Osteoblast (primary cell): Measurements from ENCODE around the gene CST9. TPM values are rescaled to one million over a fixed set of nuclear protein-coding genes. Genes with fewer than 3 reads are reported as not detected.
"Not testable (repeated sequence)": the region's sequence is repeated elsewhere in the genome, so short reads cannot be mapped to it uniquely, and the experiment has no call there.

Experiments used
- DNase-seq: peaks from one replicate; pipeline ENCODE4 v3.0.0; 2011; ENCODE audit warnings: low spot score, mixed read lengths; ENCODE audit not compliant: insufficient read length; ENCODE audit errors: missing footprints
- H2AFZ ChIP-seq: 2 replicates; pipeline ENCODE4 v1.6.0; 2011; ENCODE audit warnings: mild to moderate bottlenecking, low read length
- H3K27ac ChIP-seq: 2 replicates; pipeline ENCODE4 v1.5.1; 2011; ENCODE audit warnings: mild to moderate bottlenecking, low read depth, low read length, moderate library complexity
- H3K27me3 ChIP-seq: 2 replicates; pipeline ENCODE4 v1.6.0; 2012; ENCODE audit warnings: mild to moderate bottlenecking, control low read depth, inconsistent platforms, low read length, moderate library complexity; ENCODE audit not compliant: insufficient read depth
- H3K36me3 ChIP-seq: 2 replicates; pipeline ENCODE4 v1.5.1; 2011; ENCODE audit warnings: mild to moderate bottlenecking, low read length, control low read depth, moderate library complexity; ENCODE audit not compliant: insufficient read depth
- H3K4me1 ChIP-seq: 2 replicates; pipeline ENCODE4 v1.5.1; 2011; ENCODE audit warnings: mild to moderate bottlenecking, low read length, control low read depth, moderate library complexity; ENCODE audit not compliant: insufficient read depth
- H3K4me2 ChIP-seq: 2 replicates; pipeline ENCODE4 v1.6.0; 2011; ENCODE audit warnings: mild to moderate bottlenecking, low read length; ENCODE audit not compliant: insufficient read depth
- H3K4me3 ChIP-seq: fragments of 200-600 bp; sonication (generic); 3 replicates; pipeline ENCODE4 v1.5.1; 2012; ENCODE audit warnings: mild to moderate bottlenecking, low read length, inconsistent platforms; ENCODE audit not compliant: insufficient read depth
- H3K79me2 ChIP-seq: 2 replicates; pipeline ENCODE4 v1.6.0; 2012; ENCODE audit warnings: mild to moderate bottlenecking, low read length, control low read depth, inconsistent platforms; ENCODE audit not compliant: insufficient read depth
- H3K9me3 ChIP-seq: 2 replicates; pipeline ENCODE4 v1.5.1; 2011; ENCODE audit warnings: low read depth, low read length, control low read depth
- H4K20me1 ChIP-seq: 2 replicates; pipeline ENCODE4 v1.6.0; 2012; ENCODE audit warnings: mild to moderate bottlenecking, low read length, control low read depth; ENCODE audit not compliant: insufficient read depth
- total RNA-seq: library from RNA; depleted of rRNA; stranded (reverse); fragments of >200 nt; gene quantifications from 2 replicates; pipeline ENCODE4 v1.2.3, GENCODE V29; 2012
- TF ChIP-seq, protein P1 (sequence below): IDR thresholded peaks from 2 replicates; pipeline ENCODE4 v1.5.1; 2011; ENCODE audit warnings: mild to moderate bottlenecking, low read depth, low read length, moderate library complexity; ENCODE audit errors: extremely low read depth

Gene CST9
- total RNA-seq, 1 donor, result not detected

GRCh38 chr20:23582293-23582692 lies 23.4 kb downstream of the CST9 start:
- Histone ChIP-seq H3K4me3 (no peak overlapping the region), H3K27me3 (no peaks in the 10 kb centered on the region), H4K20me1 (no peaks in the 10 kb centered on the region), H3K4me2 (no peak overlapping the region), H3K36me3 (no peaks in the 10 kb centered on the region), H2AFZ (no peak overlapping the region), H3K27ac (no peak overlapping the region), H3K4me1 (no peaks in the 10 kb centered on the region), H3K9me3 (no peaks in the 10 kb centered on the region), H3K79me2 (no peaks in the 10 kb centered on the region)
- TF ChIP-seq, protein P1, sequence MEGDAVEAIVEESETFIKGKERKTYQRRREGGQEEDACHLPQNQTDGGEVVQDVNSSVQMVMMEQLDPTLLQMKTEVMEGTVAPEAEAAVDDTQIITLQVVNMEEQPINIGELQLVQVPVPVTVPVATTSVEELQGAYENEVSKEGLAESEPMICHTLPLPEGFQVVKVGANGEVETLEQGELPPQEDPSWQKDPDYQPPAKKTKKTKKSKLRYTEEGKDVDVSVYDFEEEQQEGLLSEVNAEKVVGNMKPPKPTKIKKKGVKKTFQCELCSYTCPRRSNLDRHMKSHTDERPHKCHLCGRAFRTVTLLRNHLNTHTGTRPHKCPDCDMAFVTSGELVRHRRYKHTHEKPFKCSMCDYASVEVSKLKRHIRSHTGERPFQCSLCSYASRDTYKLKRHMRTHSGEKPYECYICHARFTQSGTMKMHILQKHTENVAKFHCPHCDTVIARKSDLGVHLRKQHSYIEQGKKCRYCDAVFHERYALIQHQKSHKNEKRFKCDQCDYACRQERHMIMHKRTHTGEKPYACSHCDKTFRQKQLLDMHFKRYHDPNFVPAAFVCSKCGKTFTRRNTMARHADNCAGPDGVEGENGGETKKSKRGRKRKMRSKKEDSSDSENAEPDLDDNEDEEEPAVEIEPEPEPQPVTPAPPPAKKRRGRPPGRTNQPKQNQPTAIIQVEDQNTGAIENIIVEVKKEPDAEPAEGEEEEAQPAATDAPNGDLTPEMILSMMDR, result no peak
- no peak for DNase-seq

DNA sequence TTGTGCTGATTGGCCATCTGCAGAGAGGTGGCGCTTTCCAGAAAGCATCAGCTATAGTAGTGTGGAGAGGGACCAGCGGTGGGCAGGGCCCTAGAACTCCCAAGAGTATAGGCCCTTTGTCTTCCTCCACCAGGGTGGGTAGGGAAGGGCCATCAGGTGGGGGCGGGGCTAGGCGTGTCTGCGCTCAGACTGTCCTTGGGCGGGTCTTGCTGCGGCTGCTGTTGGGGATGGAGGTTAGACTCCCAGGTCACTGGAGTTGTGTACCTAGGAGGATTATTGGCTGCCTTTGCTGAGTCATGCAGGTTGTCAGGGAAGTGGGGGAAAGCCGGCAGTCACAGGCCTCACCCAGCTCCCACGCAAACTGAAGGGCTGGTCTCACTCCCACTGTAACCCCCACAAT lies 23.9 kb downstream of the CST9 start:
- not testable (repeated sequence) for H3K4me2 ChIP-seq, H3K36me3 ChIP-seq, H3K27ac ChIP-seq, H2AFZ ChIP-seq, H3K4me1 ChIP-seq, H3K4me3 ChIP-seq, H3K27me3 ChIP-seq, H4K20me1 ChIP-seq, H3K79me2 ChIP-seq, DNase-seq, H3K9me3 ChIP-seq

DNA sequence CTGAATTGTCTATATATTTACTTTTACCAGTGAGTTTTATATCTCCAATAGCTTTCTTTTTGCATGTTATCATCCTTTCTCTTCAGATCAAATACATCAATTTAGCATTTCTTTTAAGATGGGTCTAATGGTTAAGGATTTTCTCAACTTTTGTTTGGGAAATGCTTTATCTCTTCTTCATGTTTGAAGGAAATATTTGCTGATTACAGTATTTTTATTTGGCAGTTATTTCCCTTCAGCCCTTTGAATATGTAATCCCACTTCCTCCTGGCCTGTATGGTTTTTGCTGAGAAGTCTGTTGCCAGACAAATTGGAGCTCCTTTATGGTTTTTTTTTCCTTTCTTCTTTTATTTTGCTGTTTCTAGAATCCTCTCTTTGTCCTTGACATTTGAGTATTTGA lies 30.7 kb downstream of the CST9 start:
- Histone ChIP-seq H3K27ac (no peak overlapping the region), H3K4me2 (no peak overlapping the region), H4K20me1 (no peaks in the 10 kb centered on the region), H3K79me2 (no peaks in the 10 kb centered on the region), H3K4me3 (no peak overlapping the region), H2AFZ (no peak overlapping the region), H3K9me3 (no peaks in the 10 kb centered on the region), H3K36me3 (no peaks in the 10 kb centered on the region), H3K4me1 (no peaks in the 10 kb centered on the region), H3K27me3 (no peaks in the 10 kb centered on the region)
- DNase-seq, result no peak
- TF ChIP-seq, protein P1, result no peak

DNA sequence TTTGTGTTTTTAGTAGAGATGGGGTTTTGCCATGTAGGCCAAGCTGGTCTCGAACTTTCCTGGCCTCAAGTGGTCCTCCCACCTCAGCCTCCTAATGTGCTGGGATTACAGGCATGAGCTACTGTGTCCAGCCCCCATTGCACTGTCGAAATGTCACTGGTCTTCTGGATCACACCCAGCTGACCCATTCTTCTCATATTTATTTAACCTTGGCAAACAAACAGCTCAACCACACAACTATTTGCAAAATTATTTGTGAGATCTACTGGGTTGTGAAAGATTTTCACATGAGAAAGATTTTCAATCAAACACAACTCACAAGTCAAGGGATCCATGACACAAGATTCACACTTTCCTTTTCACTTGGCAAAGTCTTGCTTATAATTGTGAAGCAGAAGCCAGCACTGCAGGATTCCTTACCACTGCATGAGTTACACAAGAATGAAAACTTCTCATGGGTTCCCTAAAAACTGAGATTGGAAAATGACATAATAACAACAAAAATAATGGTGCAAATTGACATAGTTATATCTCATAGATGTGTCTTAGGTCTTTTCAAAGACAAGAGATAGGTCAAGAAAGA lies 35.4 kb downstream of the CST9 start:
- H3K79me2 ChIP-seq, result no peaks in the 10 kb centered on the region
- H3K4me2 ChIP-seq, result no peak overlapping the region
- H3K36me3 ChIP-seq, result no peaks in the 10 kb centered on the region
- no peak overlapping the region for H3K27ac ChIP-seq
- TF ChIP-seq, protein P1, result no peak
- H3K4me1 ChIP-seq, result no peaks in the 10 kb centered on the region
- no peaks in the 10 kb centered on the region for H3K9me3 ChIP-seq
- DNase-seq, result no peak
- no peak overlapping the region for H2AFZ ChIP-seq
- H3K4me3 ChIP-seq, result no peak overlapping the region
- no peaks in the 10 kb centered on the region for H4K20me1 ChIP-seq
- H3K27me3 ChIP-seq, result no peaks in the 10 kb centered on the region
